GM21423 (cell line): Measurements from ENCODE around the gene MPPED1.

Experiments used
- ATAC-seq: cut with Tn5 transposase; IDR thresholded peaks from one replicate; pipeline ENCODE4 v1.9.1; 2021; ENCODE audit warnings: mild to moderate bottlenecking, moderate library complexity; ENCODE audit not compliant: unreplicated experiment

Gene MPPED1

DNA sequence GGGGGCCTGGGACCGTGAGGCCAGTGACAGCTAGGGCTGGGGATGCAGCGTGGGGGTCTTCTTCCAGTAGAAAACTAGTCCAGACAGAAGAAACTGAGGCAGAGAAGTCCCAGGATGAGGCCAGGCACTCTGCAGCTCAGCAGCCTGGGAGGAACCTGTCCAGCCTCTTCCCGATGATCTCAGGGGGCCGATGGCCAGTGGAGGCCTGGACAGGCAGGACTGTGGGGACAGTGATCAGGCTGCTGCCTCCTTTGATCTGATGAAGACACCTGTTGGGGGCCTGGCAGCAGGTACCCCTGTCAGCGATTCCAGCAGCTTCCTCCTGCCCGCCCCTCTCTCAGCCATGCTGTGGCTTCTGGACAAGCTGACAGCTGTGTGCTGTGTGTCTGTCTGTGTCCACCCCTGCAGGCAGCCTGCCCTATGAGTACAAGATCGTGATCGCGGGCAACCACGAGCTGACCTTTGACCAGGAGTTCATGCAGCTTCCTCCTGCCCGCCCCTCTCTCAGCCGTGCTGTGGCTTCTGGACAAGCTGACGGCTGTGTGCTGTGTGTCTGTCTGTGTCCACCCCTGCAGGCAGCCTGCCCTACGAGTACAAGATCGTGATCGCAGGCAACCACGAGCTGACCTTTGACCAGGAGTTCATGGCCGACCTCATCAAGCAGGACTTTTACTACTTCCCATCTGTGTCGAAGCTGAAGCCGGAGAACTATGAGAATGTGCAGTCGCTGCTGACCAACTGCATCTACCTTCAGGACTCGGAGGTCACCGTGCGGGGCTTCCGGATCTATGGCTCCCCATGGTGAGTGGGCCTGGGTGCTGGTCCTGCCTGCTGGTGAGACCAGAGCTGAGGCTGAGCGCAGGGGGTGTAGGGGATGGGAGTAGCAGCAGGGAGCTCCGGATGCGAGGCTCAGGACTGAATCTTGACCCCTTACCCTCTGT is 62.6 kb downstream of the MPPED1 start:
- no peak for ATAC-seq

- ATAC-seq: no peak
Observed at GRCh38 chr22:43475549-43476076, 63.8 kb downstream of the MPPED1 start.

DNA sequence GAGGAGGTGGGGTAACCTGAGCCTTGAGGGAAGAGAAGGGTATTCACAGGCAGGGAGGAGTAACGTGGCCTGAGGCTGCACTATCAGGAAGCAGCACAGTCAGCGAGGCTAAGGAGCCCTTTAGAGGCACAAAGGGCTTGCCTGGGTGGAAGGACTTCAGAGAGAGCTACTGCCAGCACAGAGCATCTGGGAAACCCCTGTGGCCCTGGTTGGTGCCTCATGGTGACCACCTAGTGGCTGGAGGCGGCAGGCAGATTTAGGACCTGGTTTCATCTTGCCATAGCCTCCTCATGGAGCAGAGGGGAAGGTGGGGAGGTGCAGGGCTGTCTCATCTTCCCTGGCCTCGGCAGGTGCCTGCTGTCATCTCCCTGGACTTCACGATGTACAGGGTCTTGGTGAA is 64.5 kb downstream of the MPPED1 start:
- no peak for ATAC-seq

GRCh38 chr22:43476751-43477725 is 65.2 kb downstream of the MPPED1 start:
- no peak for ATAC-seq

DNA sequence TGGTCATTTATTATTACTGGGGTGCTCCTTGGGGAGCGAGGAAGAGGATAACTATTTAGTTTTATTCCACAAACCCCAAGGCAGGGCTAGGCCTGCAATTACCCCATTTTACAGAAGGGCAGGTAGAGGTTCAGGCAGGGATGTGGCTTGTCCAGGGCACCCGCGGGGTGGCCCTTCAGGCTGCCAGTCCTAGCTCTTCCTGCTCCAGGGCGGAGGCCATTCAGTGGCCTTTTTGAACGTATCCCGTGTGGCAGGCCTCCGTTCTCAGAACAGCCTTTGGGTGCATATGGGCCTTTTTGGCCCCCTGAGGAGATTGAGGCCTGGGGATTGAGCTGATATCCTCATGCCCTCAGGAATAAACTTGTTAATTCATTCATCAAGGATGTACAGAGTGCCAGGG is 66.2 kb downstream of the MPPED1 start:
- no peak for ATAC-seq

- no peak for ATAC-seq
Observed at GRCh38 chr22:43478621-43479300, 66.9 kb downstream of the MPPED1 start.

DNA sequence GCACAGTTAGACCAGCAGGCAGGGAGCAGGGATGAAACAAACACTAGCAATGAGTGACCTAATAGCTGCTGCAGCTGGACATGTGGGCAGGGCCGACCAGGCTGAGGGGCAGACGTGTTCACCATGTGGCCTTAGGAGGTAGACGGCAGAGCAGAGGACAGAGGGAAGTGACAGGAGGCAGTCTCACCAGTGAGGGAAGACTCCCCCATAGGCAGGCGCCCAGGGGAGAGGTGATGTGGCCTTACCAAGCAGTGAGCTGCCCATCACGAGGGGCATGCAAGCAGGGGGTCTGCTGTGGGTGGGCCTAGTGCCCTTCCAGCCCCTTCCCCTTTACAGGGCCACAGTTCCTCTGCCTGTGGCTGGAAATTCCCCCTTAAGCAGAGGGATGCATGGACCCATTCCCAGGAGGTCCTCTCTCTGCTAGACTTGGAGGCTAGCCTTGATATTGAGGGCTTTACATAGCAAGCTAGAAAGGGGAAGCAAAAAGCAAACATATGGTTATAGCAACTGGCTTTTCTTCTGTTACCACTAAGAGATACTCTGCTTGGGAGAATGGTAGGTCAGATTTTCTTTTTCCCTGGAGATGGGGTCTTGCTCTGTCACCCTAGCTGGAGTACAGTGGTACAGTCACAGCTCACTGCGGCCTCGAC is 67.6 kb downstream of the MPPED1 start:
- ATAC-seq: no peak

DNA sequence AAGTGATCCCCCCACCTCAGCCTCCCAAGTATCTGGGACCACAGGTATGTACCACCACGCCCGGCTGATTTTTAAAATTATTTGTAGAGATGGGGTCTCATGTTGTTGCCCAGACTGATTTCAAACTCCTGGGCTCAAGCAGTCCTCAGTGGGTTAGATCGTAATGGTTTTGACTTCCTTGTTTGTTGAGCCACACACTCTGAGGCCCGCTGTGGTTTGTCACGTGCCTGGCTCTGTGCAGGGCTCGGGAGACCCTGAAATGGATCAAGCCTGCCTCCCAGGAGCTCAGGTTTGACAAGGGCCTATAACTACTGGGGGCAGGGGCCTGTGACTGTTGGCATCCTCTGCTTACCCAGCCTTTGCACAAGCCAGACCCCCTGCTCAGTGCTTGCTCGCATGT is 68.1 kb downstream of the MPPED1 start:
- ATAC-seq: no peak

- ATAC-seq: no peak
Observed at GRCh38 chr22:43481568-43482317, 69.9 kb downstream of the MPPED1 start.

GRCh38 chr22:43482318-43482625 is 70.5 kb downstream of the MPPED1 start:
- no peak for ATAC-seq

- ATAC-seq: no peak
Observed at GRCh38 chr22:43483266-43483665, 71.5 kb downstream of the MPPED1 start.

- ATAC-seq: no peak
Observed at GRCh38 chr22:43483669-43484068, 71.9 kb downstream of the MPPED1 start.

DNA sequence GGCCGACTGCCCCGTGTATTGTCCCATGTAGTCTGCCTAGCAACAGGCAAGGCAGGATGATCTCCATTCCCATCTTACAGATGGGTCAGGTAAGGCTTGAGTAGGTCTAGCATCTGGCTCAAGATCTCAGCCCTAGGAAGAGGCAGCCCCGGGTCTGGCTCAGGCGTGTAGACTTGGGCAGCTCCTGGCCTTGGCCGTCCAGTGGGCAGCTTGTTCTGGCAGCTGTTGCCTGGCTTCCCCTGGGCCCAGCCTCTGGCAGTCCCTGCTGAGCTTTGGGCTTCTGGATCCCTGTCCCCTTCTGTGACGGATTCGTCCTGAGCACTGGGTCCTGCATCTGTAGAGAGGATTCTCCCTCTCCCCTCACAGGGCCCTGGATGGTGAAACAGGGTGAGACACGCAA is 72.4 kb downstream of the MPPED1 start:
- ATAC-seq: no peak

DNA sequence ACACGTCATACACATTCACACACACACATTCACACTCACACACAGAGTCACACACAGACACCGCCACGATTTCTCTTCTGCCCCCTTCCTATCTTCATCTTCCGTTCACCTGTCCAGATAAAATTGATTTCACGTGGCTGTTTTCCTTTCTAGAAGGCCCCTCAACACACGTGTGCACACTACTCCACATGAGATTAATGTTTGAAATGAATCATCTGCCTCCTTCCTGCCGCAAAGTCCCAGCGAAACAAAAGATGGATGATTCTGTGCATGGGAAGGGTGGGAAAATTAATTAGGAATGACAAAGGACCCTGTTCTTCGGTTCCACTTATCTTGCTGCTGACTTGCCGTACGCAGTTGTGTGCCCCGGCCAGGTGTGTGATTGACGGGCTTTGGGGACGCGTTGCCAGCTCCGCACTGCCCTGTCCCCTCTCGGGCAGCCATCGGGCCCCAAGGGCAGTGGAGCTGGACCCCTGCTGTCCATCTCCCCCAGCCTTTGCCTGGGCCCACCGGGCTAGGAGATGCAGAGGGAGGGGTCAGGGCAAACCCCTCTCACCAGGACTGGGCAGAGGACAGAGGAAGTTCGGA is 73.8 kb downstream of the MPPED1 start:
- ATAC-seq: no peak

GRCh38 chr22:43487311-43488030 is 75.7 kb downstream of the MPPED1 start:
- no peak for ATAC-seq

DNA sequence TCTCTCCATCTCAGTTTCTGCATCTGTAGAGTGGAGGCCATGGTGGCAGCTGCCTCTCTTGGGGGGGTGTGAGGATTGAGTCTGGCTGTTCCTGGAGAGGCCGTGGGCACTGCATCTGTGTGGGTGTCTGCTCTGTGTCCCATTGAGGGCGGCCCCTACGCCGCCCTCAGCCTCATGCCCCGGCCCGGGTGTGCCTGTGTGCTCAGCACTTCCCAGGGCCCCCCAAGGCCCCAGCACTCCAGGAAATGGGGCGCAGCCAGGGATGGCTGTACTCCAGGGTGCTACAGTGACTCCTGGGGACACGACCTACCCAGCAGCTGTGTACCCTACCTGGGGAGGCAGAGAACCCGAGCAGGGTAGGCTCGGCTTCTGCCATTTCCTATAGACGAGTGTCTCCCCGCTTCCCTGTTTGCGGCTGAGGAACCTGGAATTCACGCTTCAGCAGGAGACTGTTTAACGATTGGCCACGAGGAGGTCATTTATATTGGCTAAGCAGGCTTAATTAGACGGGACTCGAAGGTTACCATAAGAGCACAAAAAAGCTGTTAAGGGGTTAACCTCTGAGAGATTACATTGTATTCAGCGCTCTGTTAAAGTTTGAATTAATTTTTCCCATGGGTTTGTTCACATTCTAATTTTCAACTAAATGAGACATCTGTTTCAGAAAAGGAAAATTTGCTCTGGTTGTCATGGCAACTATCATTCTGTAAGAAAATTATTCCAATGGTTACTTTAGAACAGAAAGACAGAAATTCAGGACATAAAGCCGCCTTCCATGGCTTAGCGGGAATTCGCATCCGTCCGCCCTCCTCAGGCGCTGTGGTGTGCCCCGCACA is 76.4 kb downstream of the MPPED1 start:
- no peak for ATAC-seq

DNA sequence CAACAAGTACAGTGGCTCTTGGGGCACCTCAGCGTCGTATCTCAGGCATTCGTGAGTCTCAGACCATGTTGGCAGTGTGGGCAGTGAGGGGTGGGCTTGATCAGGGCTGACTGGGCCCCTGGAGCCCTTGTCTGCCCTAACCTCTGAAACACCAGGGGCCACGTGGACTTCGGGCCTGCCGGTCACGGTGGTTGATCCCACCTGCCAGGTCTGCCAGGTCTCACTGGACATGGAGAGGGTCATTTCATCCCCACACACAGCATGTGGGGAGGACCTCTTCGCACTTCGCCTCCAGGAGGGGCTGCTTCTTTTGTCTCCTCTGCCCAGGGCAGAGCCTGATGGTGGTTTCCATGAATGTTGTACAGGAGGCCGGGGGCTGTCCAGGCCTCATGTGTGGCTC is 77.1 kb downstream of the MPPED1 start:
- ATAC-seq: no peak

DNA sequence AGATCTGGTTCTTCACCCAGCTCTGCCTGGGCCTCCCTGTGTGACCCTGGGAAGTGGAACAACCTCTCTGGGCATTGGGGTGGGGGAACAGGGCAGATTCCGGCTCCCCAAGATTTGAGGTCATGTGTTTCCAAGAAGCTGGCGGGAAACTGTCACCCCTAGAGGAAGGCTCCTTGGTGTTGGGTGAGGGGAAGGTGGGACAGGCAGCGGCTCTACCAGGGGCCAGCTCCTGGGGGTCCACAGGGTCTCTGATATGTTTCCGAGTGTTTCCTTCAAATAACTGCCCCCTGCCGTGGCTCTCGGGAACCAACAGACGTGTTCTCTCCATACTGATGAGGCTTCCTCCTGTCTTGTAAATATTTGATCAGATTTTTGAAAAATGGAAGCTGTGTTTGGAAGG is 78.5 kb downstream of the MPPED1 start:
- no peak for ATAC-seq
